Measurements from ENCODE around the gene H3-3A.

- TF ChIP-seq, protein P1, sequence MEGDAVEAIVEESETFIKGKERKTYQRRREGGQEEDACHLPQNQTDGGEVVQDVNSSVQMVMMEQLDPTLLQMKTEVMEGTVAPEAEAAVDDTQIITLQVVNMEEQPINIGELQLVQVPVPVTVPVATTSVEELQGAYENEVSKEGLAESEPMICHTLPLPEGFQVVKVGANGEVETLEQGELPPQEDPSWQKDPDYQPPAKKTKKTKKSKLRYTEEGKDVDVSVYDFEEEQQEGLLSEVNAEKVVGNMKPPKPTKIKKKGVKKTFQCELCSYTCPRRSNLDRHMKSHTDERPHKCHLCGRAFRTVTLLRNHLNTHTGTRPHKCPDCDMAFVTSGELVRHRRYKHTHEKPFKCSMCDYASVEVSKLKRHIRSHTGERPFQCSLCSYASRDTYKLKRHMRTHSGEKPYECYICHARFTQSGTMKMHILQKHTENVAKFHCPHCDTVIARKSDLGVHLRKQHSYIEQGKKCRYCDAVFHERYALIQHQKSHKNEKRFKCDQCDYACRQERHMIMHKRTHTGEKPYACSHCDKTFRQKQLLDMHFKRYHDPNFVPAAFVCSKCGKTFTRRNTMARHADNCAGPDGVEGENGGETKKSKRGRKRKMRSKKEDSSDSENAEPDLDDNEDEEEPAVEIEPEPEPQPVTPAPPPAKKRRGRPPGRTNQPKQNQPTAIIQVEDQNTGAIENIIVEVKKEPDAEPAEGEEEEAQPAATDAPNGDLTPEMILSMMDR (IDR thresholded peaks at IDR 0.05; ENCODE audit: poor library complexity): no peak
- no peak for TF ChIP-seq EZH2 (IDR thresholded peaks at IDR 0.05; ENCODE audit: borderline replicate concordance)
Observed at GRCh38 chr1:226033582-226033981, 28.9 kb upstream of the H3-3A start.
